ENCODE measurements around the gene TBCD. TPM values are rescaled to one million over a fixed set of nuclear protein-coding genes. Genes with fewer than 3 reads are reported as not detected.
"Not testable (repeated sequence)": the region's sequence is repeated elsewhere in the genome, so short reads cannot be mapped to it uniquely, and the experiment has no call there.

Gene TBCD
- total RNA-seq, 1 experiment from 2014 or later, result 29.6 TPM

DNA sequence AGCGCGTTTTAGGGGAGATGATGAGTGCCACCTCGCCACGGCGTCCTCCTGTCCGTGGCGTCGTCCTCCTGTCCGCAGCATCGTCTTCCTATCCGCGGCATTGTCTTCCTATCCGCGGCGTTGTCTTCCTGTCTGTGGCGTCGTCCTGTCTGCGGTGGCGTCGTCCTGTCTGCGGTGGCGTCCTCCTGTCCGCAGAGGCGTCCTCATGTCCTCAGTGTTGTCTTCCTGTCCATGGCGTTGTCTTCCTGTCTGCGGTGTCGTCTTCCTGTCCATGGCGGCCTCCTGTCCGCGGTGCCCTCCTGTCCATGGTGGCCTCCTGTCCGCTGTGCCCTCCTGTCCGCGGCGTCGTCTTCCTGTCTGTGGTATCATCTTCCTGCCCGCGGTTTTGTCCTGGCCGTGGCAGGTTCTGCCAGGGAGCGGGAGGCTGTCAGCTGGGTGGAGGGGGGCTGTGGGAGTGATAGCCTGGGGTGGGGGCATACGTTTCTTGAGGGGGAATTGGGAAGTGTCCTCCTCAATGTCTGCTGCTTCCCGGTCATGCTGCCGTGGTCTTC is 30.9 kb downstream of the TBCD start:
- peaks cover 13% of the 10 kb centered on the region for H3K36me3 ChIP-seq (ENCODE audit: low read depth, low read length)
- ATAC-seq (no peak), DNase-seq (no peak)
- H4K20me1 ChIP-seq (ENCODE audit: low read length), result no peaks in the 10 kb centered on the region
- intact Hi-C loops (cut with micrococcal nuclease), result loop anchor here (2.0 kb wide), 1 partner anchor 132 kb away; no protein-coding TSS in a partner anchor
- no peaks in the 10 kb centered on the region for H3K9me2 ChIP-seq (replicated peaks; ENCODE audit: low read length)
- ChIA-PET POLR2A (ENCODE audit: unreplicated experiment) (no interaction called here), CTCF (no interaction called here)
- TF ChIP-seq EZH2phosphoT487 (IDR thresholded peaks at IDR 0.05; ENCODE audit: borderline replicate concordance, low read length) (no peak), EZH2 (IDR thresholded peaks at IDR 0.05; ENCODE audit: low read length, unreplicated experiment) (no peak)
- TF ChIP-seq, protein P1, sequence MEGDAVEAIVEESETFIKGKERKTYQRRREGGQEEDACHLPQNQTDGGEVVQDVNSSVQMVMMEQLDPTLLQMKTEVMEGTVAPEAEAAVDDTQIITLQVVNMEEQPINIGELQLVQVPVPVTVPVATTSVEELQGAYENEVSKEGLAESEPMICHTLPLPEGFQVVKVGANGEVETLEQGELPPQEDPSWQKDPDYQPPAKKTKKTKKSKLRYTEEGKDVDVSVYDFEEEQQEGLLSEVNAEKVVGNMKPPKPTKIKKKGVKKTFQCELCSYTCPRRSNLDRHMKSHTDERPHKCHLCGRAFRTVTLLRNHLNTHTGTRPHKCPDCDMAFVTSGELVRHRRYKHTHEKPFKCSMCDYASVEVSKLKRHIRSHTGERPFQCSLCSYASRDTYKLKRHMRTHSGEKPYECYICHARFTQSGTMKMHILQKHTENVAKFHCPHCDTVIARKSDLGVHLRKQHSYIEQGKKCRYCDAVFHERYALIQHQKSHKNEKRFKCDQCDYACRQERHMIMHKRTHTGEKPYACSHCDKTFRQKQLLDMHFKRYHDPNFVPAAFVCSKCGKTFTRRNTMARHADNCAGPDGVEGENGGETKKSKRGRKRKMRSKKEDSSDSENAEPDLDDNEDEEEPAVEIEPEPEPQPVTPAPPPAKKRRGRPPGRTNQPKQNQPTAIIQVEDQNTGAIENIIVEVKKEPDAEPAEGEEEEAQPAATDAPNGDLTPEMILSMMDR (conservative IDR thresholded peaks at IDR 0.05; ENCODE audit: low read depth, low read length), result no peak
- H3F3A ChIP-seq (ENCODE audit: low read length, unreplicated experiment), result no peaks in the 10 kb centered on the region
- no peak overlapping the region for H3K27ac ChIP-seq (ENCODE audit: low read length)
- no peaks in the 10 kb centered on the region for H3K9me3 ChIP-seq (ENCODE audit: low read length)
- H3K79me2 ChIP-seq (ENCODE audit: low read length), result no peaks in the 10 kb centered on the region
- no peak overlapping the region for H2AFZ ChIP-seq (ENCODE audit: low read length)
- H3K4me1 ChIP-seq (ENCODE audit: insufficient read depth, low read length), result peaks cover 4% of the 10 kb centered on the region
- no TSS peak for BruUV-seq (replicated peaks)
- no peaks in the 10 kb centered on the region for H3K27me3 ChIP-seq (ENCODE audit: low read length)
- no peak overlapping the region for H3K4me3 ChIP-seq (ENCODE audit: low read length)
- H3K9ac ChIP-seq (ENCODE audit: low read length), result no peak overlapping the region
- H3K4me2 ChIP-seq (ENCODE audit: low read length), result no peak overlapping the region

DNA sequence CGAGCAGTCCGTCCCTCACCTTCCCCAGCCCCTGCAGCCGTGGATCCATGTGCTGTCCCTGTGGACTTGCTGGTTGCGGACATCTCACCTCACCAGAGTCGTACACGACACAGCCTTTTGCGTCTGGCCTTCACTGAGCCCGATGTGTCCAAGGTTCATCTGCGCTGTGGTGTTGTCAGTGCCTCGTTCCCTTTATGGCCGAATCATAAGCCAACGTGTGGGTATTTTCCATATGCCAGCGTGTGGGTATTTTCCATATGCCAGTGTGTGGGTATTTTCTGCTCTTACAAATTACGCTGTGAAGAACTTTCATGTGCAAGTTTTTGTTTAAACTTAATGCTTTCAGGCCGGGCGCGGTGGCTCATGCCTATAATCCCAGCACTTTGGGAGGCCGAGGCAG is 31.6 kb downstream of the TBCD start:
- Histone ChIP-seq H3K36me3 (ENCODE audit: low read depth, low read length) (peaks cover 13% of the 10 kb centered on the region), H3K9ac (ENCODE audit: low read length) (no peak overlapping the region), H3K27me3 (ENCODE audit: low read length) (no peaks in the 10 kb centered on the region), H2AFZ (ENCODE audit: low read length) (no peak overlapping the region), H4K20me1 (ENCODE audit: low read length) (no peaks in the 10 kb centered on the region), H3K9me2 (replicated peaks; ENCODE audit: low read length) (no peaks in the 10 kb centered on the region), H3K9me3 (ENCODE audit: low read length) (no peaks in the 10 kb centered on the region), H3K79me2 (ENCODE audit: low read length) (no peaks in the 10 kb centered on the region), H3K4me2 (ENCODE audit: low read length) (no peak overlapping the region), H3K27ac (ENCODE audit: low read length) (no peak overlapping the region), H3K4me1 (ENCODE audit: insufficient read depth, low read length) (peaks cover 4% of the 10 kb centered on the region), H3K4me3 (ENCODE audit: low read length) (no peak overlapping the region), H3F3A (ENCODE audit: low read length, unreplicated experiment) (no peaks in the 10 kb centered on the region)
- CTCF ChIA-PET, result no interaction called here
- POLR2A ChIA-PET (ENCODE audit: unreplicated experiment), result no interaction called here
- TF ChIP-seq EZH2 (IDR thresholded peaks at IDR 0.05; ENCODE audit: low read length, unreplicated experiment) (no peak), EZH2phosphoT487 (IDR thresholded peaks at IDR 0.05; ENCODE audit: borderline replicate concordance, low read length) (no peak)
- TF ChIP-seq, protein P1 (conservative IDR thresholded peaks at IDR 0.05; ENCODE audit: low read depth, low read length), result no peak
- intact Hi-C loops (cut with micrococcal nuclease), result loop anchor here (2.0 kb wide), 1 partner anchor 131 kb away; no protein-coding TSS in a partner anchor
- DNase-seq, result no peak
- no peak for ATAC-seq
- BruUV-seq (replicated peaks), result no TSS peak

DNA sequence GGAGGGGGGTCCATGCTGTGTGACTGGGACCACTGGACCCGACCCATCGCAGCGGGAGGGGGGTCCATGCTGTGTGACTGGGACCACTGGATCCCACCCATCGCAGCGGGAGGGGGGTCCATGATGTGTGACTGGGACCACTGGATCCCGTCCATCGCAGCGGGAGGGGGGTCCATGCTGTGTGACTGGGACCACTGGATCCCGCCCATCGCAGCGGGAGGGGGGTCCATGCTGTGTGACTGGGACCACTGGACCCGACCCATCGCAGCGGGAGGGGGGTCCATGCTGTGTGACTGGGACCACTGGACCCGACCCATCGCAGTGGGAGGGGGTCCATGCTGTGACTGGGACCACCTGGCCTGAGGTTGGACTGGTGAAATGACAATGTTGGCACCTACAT is 33.7 kb downstream of the TBCD start:
- H3K4me3 ChIP-seq (ENCODE audit: low read length); BruUV-seq (replicated peaks); H4K20me1 ChIP-seq (ENCODE audit: low read length); H3K27me3 ChIP-seq (ENCODE audit: low read length); H3F3A ChIP-seq (ENCODE audit: low read length, unreplicated experiment); H3K9me2 ChIP-seq (replicated peaks; ENCODE audit: low read length); H3K4me1 ChIP-seq (ENCODE audit: insufficient read depth, low read length); H3K27ac ChIP-seq (ENCODE audit: low read length); H3K9ac ChIP-seq (ENCODE audit: low read length); POLR2A ChIA-PET (ENCODE audit: unreplicated experiment); H3K4me2 ChIP-seq (ENCODE audit: low read length); H2AFZ ChIP-seq (ENCODE audit: low read length); intact Hi-C loops (cut with micrococcal nuclease); H3K79me2 ChIP-seq (ENCODE audit: low read length); DNase-seq; CTCF ChIA-PET; ATAC-seq; H3K9me3 ChIP-seq (ENCODE audit: low read length): not testable (repeated sequence)
- H3K36me3 ChIP-seq (ENCODE audit: low read depth, low read length), result peaks cover 13% of the 10 kb centered on the region
